ENCODE results near the gene KRT9.
"Not testable (repeated sequence)": the region's sequence is repeated elsewhere in the genome, so short reads cannot be mapped to it uniquely, and the experiment has no call there.

Gene KRT9

DNA sequence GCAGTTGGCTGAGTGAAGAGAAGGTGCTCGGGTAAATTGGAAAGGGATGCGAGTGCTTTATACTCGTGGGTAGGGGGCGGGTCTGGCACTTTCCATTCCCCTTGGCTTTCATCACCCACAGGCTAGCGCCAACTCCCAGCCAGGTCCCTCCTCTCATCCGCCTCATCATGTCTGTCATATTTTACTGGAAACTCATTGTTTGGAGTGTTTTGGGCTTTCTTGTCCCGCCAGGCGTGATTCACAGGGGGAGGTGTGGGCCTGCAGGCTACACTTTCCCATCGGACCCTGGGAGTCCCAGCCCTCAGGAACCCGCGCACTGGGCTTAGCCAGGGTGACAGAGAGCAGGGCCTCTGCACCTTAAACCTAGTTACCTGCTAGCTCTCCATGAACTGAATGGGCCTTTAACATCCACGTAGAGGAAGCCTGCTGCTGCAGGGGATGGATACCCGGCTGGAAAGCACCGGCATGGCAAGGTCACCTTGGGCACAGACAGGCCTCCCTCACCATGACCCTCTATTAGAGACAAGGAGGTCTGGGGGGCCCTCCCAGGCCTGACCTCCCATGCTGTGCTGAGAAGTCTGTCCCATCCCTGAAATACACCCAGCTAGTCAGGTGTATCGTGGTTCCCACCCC lies 15.1 kb upstream of the KRT9 start, which contains the start of gene KRT14:
KRT14 (minus strand) TSS at position 33 of the 633 bp plus-strand sequence. CDS start 61 bp downstream, outside the sequence.
- CTCF ChIA-PET: no interaction called here
- H3K4me1 Mint-ChIP-seq: no peaks in the 10 kb centered on the region
- DNase-seq: no peak
- H3K9me3 Mint-ChIP-seq: no peaks in the 10 kb centered on the region
- H3K27me3 Mint-ChIP-seq: peaks cover 36% of the 10 kb centered on the region
- no peaks in the 10 kb centered on the region for H3K36me3 Mint-ChIP-seq
- no peak within 1 kb of the TSS for H3K4me3 Mint-ChIP-seq
- no peak within 1 kb of the TSS for H3K27ac Mint-ChIP-seq

DNA sequence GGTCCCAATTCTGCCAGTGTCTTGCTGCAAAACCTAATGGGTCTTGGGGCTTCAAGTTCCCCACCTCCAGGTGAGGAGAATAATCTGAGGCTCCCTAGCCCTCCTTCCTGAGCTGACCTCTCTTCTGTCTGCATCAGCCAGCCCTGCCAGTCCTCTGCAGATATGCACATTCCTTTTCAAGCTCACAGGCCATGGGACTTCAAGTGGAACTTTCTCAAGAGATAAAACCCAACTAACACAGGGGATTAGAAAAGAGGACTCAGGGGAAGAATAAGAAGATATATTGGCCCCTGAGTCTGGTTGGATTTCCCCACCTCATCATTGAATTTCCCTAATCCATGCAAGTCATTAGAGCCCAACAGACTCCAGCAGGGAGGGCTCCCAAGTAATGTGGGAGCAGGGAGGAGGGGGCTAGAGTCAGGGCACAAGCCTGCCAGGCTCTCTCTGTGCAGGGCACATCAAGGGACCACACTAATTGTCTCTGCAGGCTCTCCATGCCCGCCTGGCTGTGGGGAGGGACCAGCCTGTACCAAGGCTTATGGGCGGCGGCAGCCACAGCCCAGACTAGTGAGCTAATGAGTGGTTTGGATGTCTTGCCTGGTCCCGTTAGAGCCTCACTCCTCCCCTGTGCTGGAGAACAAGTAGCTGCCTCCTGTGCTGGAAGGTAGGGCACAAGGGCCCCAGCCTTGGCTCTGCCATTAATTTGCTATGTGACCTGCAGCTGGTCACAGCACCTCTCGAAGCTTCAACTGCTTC lies 13.6 kb upstream of the KRT9 start:
- H3K27ac Mint-ChIP-seq: no peak overlapping the region
- CTCF ChIA-PET: interaction anchor here (0.6 to 1.4 kb wide), 3 partner anchors 20 to 78 kb away, joined by 3 read pairs; no protein-coding TSS in a partner anchor

DNA sequence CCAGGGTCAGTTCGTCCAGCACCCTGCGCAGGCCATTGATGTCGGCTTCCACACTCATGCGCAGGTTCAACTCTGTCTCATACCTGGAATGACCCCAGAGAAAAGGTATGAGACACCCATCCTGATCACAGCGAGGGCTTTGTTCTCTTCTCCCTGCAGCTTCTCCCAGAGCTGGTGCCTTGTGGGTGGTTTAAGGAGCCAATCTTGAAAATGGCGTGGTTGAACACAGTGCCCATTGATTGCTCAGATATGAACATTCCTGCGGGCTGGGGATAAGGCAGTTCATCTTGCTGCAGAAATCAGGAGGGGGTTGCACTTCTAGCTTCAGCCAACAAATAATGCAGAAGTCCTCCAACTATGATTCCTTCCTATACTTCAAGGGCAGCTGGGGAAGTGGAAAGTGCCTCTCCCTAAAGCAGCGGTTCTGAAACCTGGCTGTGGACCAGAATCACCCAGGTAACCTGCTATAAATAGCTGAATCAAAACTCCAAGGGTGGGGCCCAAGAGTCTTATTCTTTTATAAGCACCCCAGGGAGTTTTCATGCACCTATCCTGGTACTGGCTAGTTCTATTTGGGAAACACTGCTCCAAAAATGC lies 12.6 kb upstream of the KRT9 start:
- H3K4me3 Mint-ChIP-seq, H3K36me3 Mint-ChIP-seq, H3K27ac Mint-ChIP-seq, H3K9me3 Mint-ChIP-seq, H3K4me1 Mint-ChIP-seq, DNase-seq: not testable (repeated sequence)
- CTCF ChIA-PET: interaction anchor here (1.4 kb wide), 1 partner anchor 79 kb away, joined by 3 read pairs; no protein-coding TSS in a partner anchor
- H3K27me3 Mint-ChIP-seq: peaks cover 57% of the 10 kb centered on the region

More for the DNA sequence above, 13.6 kb upstream of the KRT9 start:
- Mint-ChIP-seq H3K4me3 (no peak overlapping the region), H3K4me1 (no peaks in the 10 kb centered on the region), H3K9me3 (no peaks in the 10 kb centered on the region), H3K27me3 (peaks cover 46% of the 10 kb centered on the region), H3K36me3 (no peaks in the 10 kb centered on the region)
- no peak for DNase-seq

DNA sequence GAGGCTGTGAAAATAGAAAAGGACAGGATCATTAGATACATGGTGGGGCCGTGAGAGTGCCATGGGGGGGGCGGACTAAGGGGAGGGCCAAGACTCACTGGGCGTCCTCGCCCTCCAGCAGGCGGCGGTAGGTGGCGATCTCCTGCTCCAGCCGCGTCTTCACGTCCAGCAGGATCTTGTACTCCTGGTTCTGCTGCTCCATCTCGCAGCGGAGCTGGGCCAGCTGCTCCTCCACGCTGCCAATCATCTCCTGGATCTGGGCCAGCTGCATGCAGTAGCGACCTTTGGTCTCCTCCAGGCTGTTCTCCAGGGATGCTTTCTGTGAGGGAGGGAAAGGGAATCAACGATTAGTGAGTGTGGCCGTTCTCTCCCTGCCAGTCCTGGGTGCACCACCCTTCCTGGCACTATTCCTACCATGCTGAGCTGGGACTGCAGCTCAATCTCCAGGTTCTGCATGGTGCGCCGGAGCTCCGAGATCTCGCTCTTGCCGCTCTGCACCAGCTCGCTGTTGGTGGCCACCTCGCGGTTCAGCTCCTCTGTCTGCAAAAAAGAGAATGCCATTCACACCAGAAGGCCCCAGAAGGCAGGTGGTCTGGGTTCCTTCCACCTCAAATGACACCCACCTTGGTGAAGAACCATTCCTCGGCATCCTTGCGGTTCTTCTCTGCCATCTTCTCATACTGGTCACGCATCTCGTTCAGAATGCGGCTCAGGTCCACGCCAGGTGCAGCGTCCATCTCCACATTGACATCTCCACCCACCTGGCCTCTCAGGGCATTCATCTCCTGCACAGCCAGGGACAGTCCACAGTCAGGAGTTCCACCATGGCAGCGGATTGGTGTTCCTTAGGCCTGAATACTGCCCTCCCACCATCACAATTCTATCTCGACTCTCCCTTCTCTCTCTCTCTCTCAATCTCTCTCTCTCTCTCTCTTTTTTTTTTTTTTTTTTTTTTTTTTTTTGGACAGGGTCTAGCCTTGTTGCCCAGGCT lies 11.6 kb upstream of the KRT9 start:
- Mint-ChIP-seq H3K4me1 (no peaks in the 10 kb centered on the region), H3K27ac (no peak overlapping the region), H3K36me3 (no peaks in the 10 kb centered on the region), H3K4me3 (no peak overlapping the region), H3K27me3 (peaks cover 58% of the 10 kb centered on the region), H3K9me3 (no peaks in the 10 kb centered on the region)
- CTCF ChIA-PET: interaction anchor here (3.4 kb wide), 1 partner anchor 34 kb away, joined by 18 read pairs; no protein-coding TSS in a partner anchor
- DNase-seq: no peak

DNA sequence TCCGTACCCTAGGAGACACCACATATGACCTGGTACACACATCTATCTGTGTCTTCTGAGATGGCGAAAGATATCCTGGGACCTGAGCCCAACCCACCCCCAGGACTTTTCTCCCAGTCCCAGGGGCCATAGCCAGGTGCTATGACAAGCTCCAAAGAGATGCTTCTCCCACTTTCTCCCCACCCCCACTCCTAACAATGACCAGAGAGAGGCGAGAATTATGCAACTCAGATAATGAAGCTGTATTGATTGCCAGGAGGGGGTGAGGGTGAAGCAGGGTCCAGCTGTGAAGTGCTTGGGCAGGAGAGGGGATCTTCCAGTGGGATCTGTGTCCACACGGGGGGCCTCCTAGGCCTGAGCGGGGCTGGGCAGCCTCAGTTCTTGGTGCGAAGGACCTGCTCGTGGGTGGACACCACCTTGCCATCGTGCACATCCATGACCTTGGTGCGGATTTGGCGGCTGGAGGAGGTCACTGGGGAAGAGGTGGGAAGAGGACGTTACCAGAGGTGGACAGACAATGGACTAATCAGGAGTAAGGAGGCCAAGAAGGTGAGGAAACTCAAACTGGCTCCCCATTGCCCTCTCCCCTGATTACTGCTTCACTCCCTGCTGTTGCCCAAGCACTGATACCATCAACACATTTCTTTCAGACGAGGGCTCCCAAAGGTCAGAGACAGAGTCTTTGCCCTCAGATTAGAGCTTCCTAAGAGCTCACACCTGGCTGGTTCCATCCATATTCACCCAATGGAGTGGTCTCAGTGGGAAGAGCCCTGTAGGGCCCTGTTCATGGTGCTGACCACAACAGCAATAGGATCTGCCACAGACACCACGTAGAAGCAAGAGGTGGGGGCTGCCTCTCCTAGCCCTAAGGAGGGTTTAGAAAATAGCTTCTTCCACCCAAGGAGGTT lies 10.5 kb upstream of the KRT9 start:
- not testable (repeated sequence) for H3K4me3 Mint-ChIP-seq, H3K4me1 Mint-ChIP-seq, H3K36me3 Mint-ChIP-seq, DNase-seq, H3K27ac Mint-ChIP-seq, H3K9me3 Mint-ChIP-seq
- CTCF ChIA-PET: interaction anchor here (1.4 to 3.4 kb wide), 3 partner anchors 10 to 81 kb away, joined by 4 to 18 read pairs (median 10); partner anchors contain the start of gene KRT9
- peaks cover 65% of the 10 kb centered on the region for H3K27me3 Mint-ChIP-seq

DNA sequence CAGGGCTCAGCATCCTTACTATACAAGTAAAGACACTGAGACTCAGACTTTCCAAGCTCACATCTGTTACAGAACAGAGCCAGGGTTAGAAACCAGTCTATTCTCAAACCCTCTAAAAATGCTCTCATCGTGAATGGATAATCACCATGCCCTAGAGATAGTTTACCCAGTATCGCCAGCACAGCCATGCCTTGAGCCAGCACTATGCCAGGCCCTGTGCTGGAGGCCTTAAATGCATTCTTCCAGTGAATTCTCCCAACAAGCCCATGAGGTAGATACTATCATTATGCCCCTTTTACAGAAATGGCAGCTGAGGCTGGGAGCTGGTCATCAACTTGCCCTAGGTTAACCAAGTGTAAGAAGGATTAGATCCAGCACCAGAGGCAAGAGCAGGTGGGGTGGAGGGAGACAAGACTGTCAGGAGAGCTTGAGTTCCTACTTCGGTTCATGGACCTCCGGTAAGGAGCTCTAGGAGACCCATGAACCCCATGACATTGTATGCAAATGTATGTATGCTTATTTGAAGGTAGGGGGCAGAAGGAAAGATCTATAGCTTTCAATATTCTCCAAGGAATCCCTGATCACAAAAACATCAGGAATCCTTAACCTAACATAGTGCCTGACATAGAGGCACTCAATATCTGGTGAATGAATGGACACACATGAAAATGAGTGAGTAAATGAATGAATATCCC lies 9.7 kb upstream of the KRT9 start:
- no peak for DNase-seq
- CTCF ChIA-PET: interaction anchor here (0.7 to 3.4 kb wide), 4 partner anchors 9 to 81 kb away, joined by 3 to 18 read pairs (median 7); partner anchors contain the start of gene KRT9
- H3K4me1 Mint-ChIP-seq: no peaks in the 10 kb centered on the region
- H3K27ac Mint-ChIP-seq: no peak overlapping the region
- H3K36me3 Mint-ChIP-seq: no peaks in the 10 kb centered on the region
- H3K9me3 Mint-ChIP-seq: no peaks in the 10 kb centered on the region
- H3K4me3 Mint-ChIP-seq: no peak overlapping the region
- H3K27me3 Mint-ChIP-seq: peaks cover 71% of the 10 kb centered on the region

DNA sequence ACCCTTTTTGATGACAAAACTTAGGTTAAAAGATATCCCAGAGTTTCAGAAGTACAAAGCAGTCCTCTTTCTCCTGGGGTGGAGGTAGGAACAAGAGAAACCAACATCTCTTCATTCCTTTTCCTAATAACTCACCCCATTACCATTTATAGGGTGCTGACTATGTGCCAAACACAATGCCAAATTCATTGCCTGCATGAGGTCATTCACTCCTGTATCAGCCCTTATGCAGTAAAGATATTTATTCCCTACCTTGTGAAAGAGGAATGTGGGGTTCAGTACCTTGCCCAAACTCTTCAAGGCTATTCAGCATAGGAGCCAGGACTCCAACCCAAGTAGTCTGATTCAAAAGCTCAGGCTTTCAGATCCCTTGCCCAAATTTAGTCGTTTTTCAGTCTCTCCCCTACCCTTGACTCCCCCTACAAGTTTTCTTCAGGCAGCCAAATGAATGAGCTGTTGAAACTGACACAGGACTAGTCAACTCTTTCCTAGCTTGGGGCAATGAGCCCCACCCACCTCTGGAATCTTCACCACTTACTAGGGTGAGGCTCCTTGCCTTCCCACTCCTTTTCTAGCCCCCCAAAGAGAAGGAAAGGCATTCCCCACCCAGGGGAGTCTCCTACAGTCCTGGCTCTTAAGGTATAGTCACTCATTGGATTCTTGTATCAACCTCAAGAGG lies 9.0 kb upstream of the KRT9 start:
- CTCF ChIA-PET: interaction anchor here (0.7 to 3.4 kb wide), 4 partner anchors 9 to 82 kb away, joined by 3 to 18 read pairs (median 7); partner anchors contain the start of gene KRT9
- no peak for DNase-seq

DNA sequence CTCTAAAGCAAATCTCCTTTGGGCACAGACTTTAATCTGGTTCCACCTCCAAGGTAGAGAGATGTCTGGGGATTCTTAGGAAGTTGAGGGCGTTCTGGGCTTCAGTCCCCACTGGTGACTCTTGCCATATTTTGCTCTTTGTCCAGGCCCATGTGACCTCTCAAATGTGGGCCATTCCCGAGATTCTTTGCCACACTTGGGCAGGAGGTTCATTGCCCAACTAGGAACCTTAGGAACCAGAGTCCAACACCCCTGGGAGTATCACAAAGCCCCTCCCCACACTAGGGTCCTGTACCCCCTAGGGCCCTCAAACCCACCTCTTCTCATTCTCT lies 8.4 kb upstream of the KRT9 start:
- no peak for DNase-seq
- no peak overlapping the region for H3K27ac Mint-ChIP-seq
- no peaks in the 10 kb centered on the region for H3K4me1 Mint-ChIP-seq
- CTCF ChIA-PET: interaction anchor here (0.8 to 2.4 kb wide), 6 partner anchors 9 to 84 kb away, joined by 3 to 10 read pairs (median 6); no protein-coding TSS in a partner anchor
- no peaks in the 10 kb centered on the region for H3K9me3 Mint-ChIP-seq
- peaks cover 83% of the 10 kb centered on the region for H3K27me3 Mint-ChIP-seq
- H3K4me3 Mint-ChIP-seq: no peak overlapping the region
- H3K36me3 Mint-ChIP-seq: no peaks in the 10 kb centered on the region

More for the DNA sequence above, 9.0 kb upstream of the KRT9 start:
- Mint-ChIP-seq H3K4me1 (no peaks in the 10 kb centered on the region), H3K4me3 (no peak overlapping the region), H3K9me3 (no peaks in the 10 kb centered on the region), H3K27me3 (peaks cover 78% of the 10 kb centered on the region), H3K27ac (no peak overlapping the region), H3K36me3 (no peaks in the 10 kb centered on the region)

DNA sequence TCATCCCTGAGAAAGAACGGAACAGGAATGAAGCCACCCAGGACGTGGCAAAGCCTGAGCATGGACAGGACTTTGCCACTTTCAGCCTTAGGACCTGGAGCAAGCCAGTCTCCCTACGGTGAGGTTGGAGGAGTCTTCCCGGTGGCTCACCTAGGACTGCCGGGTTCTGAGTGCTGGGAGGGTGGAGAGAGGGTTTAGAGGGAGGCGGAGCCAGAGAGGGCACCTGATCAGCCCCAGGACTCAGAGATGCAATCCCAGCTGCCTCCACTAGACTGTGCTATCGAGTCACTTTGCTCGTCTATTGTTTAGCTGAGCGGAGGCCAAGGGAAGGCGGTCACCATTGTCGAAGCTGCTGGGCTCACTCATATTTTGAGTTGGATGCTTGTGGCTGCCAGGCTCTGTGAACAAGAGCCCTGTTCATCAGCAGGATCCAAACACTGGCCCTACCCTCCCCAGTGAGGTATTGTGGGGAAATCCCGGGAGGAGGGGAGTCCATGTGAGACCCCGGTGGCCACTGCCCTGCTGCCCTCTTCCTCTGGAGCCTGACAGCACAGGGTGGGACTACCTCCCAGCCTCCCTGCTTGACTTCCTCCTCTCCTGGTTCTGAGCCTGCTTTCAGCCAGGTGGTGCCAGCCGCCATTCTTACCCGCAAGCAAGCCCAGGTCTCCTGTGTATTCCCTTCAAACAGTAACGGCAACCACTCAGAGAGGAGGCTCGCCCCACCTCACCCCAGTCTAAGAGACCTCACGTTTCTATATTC lies 7.8 kb upstream of the KRT9 start:
- DNase-seq: peak; percentile 85
- H3K27ac Mint-ChIP-seq: no peak overlapping the region
- H3K4me1 Mint-ChIP-seq: no peaks in the 10 kb centered on the region
- no peak overlapping the region for H3K4me3 Mint-ChIP-seq
- no peaks in the 10 kb centered on the region for H3K9me3 Mint-ChIP-seq
- CTCF ChIA-PET: interaction anchor here (0.8 to 2.0 kb wide), 7 partner anchors 8 to 84 kb away, joined by 3 to 10 read pairs (median 5); no protein-coding TSS in a partner anchor
- peaks cover 80% of the 10 kb centered on the region for H3K27me3 Mint-ChIP-seq
- H3K36me3 Mint-ChIP-seq: no peaks in the 10 kb centered on the region

DNA sequence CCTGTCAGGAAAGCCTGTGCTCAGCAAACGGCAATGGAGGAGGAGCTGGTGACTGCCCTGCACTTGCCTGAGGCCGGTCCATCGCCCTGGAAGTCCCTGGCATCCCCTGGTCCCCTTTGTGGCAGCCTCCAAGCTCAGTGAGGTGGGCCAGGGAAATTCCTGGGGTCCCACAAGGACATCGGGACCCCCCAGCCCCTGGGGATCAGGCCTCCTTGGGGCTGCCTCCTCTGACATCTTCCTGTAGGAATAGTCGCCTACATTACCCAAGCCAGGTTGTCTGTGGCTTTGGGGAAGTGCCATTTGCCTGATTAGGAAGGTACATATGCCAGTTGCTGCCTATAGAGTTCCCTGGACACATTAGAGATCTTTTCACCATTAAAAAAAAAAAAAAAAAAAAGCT lies 7.1 kb upstream of the KRT9 start:
- Mint-ChIP-seq H3K9me3 (no peaks in the 10 kb centered on the region), H3K4me1 (no peaks in the 10 kb centered on the region), H3K4me3 (no peak overlapping the region), H3K27ac (no peak overlapping the region), H3K36me3 (no peaks in the 10 kb centered on the region), H3K27me3 (peaks cover 75% of the 10 kb centered on the region)
- CTCF ChIA-PET: interaction anchor here (1.0 to 2.0 kb wide), 6 partner anchors 9 to 85 kb away, joined by 3 to 10 read pairs (median 5); no protein-coding TSS in a partner anchor
- DNase-seq: no peak

DNA sequence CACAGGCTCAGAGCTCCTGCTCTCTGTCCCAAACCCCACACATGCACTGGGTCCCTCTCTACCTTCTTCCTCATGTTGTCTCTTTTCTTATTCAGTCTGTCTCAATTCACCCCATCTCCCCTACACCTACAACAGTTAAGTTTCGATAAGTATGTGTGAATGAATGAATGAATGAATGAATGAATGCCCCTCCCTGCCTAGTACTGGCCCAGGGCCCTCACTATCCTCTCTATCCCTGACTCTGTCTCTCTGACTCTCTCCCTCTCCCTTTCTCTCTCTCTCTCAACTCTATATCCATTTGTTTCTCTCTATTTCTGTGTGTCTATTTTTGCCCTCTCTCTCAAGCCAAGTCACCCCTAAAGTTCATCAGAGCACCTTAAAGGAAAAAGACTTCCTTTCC lies 6.7 kb upstream of the KRT9 start:
- Mint-ChIP-seq H3K4me1 (no peaks in the 10 kb centered on the region), H3K9me3 (no peaks in the 10 kb centered on the region), H3K36me3 (no peaks in the 10 kb centered on the region), H3K27me3 (peaks cover 71% of the 10 kb centered on the region), H3K27ac (no peak overlapping the region), H3K4me3 (no peak overlapping the region)
- no peak for DNase-seq
- CTCF ChIA-PET: interaction anchor here (1.0 to 2.0 kb wide), 4 partner anchors 9 to 84 kb away, joined by 3 to 10 read pairs (median 6); no protein-coding TSS in a partner anchor
